CD4-positive, alpha-beta T cell treated with Interleukin-17A for 1 hour (primary cell): ENCODE measurements around the gene MED25.

ENCODE experiments used
- DNase-seq: peaks from one replicate; pipeline ENCODE4 v3.0.0-alpha.2; 2020

The MED25 gene

GRCh38 chr19:49817964-49818648 lies at the start of gene MED25:
TSS of gene MED25 (plus strand) at chr19:49818289. CDS start at chr19:49818342, 53 bp downstream.
- DNase-seq, result peak; percentile 92

- DNase-seq, result no peak
These were observed 47.6 kb upstream of the MED25 start for GRCh38 chr19:49770529-49770928.

- no peak for DNase-seq
These were observed 46.4 kb upstream of the MED25 start for GRCh38 chr19:49771674-49772139.

DNA sequence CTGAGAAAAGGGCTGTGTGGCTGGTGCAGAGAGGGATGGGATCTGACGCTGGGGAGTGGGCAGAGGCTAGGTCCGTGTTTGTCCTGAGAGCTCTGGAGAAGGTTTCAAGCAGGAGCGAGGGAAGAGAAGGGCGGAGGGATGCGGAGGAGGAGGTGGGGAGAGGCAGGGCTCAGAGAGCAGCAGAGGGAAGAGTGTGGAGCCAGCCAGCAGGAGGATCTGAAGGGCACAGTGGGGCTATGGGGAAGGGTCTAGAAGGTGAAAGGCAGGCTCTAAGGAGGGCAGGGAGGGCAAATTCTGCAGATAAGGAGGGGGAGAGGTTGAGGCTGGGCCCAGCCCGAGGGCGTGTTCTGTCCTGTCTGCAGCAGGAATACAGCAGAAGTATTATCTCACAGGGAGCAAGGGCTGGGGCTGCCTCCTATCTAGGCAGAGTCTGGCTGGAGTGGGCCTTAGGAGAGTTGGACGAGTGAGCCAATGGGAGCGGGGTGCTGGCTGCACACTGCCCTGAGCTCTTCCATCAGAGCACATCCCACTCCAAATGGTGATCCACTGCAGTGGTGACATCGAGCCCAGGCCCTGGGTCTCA lies 45.1 kb upstream of the MED25 start:
- DNase-seq, result no peak

DNA sequence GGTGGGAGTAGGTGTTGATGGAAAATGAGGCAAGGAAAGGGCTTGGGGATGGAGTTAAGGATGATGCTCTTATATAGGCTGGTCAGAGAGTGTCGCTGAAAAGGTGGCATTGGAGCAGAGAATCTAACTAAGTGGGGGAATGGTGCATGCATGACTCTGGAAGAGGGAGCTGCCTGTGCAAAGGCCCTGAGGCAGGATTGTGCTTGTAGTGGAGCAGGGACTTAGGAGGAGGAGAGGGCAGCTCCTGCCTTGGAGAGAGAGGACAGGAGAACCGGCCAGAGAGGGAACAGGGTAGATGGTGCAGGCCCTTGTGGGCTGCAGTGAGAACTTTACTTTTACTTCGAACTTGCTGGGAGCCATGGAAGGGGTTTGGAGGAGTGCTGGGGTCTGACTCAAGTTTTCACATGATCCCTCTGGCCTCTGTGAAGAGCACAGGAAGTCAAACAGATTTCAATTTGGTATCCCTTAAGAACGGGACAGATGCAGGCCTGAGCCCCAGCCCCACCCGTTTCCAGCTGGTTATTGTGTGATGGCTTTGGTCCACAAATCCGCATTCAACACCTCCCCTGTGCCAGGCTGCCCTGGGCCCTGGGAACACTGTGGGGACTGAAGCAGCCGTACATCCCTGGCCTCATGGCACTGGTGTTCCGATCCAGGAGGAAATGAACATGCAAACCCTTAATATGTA lies 44.3 kb upstream of the MED25 start:
- DNase-seq, result no peak

DNA sequence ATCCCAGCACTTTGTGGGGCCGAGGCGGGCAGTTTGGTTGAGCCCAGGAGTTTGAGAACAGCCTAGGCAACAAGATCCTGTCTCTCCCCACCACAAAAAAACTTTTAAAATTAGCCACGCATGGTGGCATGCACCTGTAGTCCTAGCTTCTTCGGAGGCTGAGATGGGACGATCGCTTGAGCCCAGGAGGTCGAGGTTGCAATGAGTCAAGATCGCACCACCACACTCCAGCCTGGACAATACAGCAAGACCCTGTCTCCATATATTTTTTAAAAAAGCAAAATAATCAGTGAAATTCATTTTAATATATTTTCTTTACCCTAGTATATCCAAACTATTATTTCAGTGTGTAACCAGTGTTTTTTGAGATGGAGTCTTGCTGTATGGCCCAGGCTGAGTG lies 43.1 kb upstream of the MED25 start:
- DNase-seq, result no peak

DNA sequence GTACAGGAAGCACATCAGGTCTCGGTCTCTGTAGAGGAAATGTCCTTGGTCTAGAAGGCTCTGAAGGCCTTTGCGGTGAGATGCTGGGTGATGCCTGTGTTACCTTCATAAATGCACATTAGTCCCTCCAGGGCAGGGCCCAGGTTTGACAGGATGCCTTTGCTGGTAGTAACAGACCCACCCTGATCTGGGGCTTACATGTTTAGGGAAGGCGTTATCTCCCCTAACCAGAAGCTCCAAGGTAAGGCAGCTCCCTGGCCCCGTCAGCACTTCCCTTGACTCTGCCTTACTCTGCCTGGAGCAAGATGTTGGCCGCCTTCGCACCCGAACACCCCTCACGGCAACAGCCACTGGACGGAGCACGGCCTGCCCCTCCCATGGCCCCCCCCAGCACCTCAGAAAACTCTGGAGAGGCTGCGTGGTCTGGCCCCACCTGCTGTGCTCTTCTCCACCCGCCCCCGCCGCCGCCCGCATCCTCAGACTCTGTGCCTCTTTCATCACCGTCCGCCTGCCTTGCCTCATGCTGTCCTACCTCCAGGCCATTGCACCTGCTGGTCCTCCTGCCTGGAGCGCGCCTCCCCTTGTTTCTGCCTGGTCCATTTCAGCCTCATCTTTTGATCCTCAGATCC lies 42.2 kb upstream of the MED25 start:
- no peak for DNase-seq

GRCh38 chr19:49776371-49776764 lies 41.7 kb upstream of the MED25 start:
- DNase-seq, result no peak

GRCh38 chr19:49779731-49780555 lies 38.1 kb upstream of the MED25 start:
- DNase-seq, result no peak

- no peak for DNase-seq
These were observed 37.2 kb upstream of the MED25 start for GRCh38 chr19:49780861-49781260.

DNA sequence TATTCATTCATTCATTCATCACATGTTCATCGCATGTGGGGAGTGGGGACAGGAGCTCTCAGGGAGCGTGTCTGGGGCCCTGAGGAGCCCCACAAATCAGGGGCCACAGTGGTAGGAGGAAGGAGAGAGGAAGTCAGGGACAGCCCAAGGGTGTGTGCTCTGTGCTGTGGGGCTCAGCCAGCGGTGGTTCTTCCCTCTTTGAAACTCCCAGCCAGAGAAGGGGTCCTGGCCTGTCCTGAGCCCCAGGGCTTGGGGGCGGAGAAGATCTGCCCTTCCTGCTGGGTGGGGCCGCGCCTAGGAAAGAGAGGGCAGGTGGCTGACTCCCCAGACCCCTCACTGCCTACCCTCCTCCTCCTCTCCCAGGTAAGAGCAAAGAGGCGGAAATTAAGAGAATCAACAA lies 36.7 kb upstream of the MED25 start:
- no peak for DNase-seq

- no peak for DNase-seq
These were observed 35.6 kb upstream of the MED25 start for GRCh38 chr19:49782515-49782914.

GRCh38 chr19:49786376-49786820 lies 31.7 kb upstream of the MED25 start:
- DNase-seq, result no peak

DNA sequence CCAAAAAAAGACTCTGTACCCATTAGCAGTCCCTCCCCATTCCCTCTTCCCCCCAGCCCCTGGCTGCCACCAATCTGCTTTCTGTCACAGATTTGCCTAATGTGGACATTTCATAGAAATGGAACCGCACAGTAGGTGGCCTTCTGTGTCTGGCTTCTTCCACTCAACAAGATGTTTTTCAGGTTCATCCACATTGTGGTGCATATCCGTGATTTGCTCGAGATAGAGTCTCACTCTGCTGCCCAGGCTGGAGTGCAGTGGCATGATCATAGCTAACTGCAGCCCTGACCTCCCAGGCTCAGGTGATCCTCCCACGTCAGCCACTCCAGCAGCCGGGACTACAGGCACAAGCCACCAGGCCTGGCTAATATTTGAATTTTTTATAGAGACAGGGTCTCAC lies 30.3 kb upstream of the MED25 start:
- DNase-seq, result no peak

DNA sequence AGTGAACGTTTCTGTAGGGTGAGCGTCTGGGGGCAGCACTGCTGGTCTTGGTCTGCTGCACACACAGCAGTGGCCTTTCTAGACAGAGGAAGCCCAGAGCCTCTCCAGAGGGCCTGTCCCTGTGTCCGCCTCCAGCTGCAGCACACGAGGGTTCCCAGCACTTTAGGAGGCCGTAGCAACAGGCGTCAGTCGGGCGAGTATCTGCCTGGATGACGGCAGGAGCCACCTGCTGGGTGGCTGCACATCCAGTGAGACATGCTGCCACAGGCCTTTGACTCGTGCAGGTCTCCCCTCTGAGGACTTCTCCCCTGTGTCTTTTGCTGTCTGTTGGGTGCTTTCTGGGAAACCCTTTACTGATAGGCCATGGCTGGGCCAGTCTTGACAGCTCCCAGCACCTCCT lies 29.2 kb upstream of the MED25 start:
- no peak for DNase-seq

GRCh38 chr19:49790866-49791265 lies 27.2 kb upstream of the MED25 start:
- no peak for DNase-seq

DNA sequence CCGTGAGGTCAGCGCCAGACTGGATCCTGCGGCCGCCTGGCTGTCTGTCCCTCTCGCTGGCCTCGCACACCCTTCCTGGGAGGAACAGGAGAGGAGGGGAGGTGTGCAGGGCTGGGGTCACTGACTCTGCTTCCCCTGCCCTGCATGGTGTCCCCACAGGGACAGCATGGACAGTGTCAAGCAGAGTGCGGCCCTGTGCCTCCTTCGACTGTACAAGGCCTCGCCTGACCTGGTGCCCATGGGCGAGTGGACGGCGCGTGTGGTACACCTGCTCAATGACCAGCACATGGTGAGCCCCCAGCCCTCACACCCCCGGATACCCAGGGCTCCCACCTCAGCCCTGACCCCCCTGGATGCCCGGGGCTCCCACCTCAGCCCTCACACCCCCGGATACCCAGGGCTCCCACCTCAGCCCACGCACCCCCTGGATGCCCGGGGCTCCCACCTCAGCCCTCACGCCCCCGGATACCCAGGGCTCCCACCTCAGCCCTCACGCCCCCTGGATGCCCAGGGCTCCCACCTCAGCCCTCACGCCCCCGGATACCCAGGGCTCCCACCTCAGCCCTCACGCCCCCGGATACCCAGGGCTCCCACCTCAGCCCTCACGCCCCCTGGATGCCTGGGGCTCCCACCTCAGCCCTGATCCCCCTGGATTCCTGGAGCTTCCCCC lies 26.2 kb upstream of the MED25 start:
- no peak for DNase-seq

- no peak for DNase-seq
These were observed 25.1 kb upstream of the MED25 start for GRCh38 chr19:49792829-49793560.

DNA sequence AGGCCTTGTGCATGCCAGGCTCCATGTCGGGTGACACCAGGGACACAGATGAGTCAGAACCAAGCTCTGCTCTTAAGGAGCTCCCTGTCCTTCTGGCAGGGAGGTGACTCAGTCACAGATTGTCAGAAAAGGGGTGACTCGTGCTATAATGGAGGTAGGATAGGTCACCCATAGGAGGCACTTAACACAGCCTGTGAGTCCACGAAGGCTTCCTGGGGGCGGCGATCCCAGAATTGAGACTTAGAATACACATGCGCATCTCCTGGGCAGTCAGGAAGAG lies 24.6 kb upstream of the MED25 start:
- no peak for DNase-seq

DNA sequence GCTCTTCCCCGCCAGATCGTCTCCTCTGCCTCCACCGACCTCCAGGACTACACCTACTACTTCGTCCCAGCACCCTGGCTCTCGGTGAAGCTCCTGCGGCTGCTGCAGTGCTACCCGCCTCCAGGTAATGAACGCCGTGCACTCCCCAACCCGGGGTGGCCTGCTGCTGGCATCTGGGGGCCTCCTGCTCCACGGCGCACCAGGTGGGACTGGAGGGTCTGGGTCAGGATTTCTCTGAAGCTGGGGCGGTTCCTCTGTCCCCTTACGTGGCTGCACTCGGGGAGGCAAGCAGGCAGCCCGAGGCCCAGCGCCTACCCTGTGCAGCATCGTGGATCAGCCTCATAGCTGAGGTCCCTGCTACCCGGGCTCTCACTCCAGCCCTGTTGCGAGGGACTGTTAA lies 22.5 kb upstream of the MED25 start:
- DNase-seq, result no peak

- DNase-seq, result no peak
These were observed 19.5 kb upstream of the MED25 start for GRCh38 chr19:49798574-49798973.
